Measurements from ENCODE around the gene EIF3F.

EIF3F gene

GRCh38 chr11:8019314-8020243 lies 32.4 kb downstream of the EIF3F start:
- FAIRE-seq (no peak), DNase-seq (ENCODE audit: low spot score) (no peak)

- no peak for DNase-seq (ENCODE audit: low spot score)
- no peak for FAIRE-seq
Observed at GRCh38 chr11:8020244-8020597, 33.1 kb downstream of the EIF3F start.

GRCh38 chr11:8021920-8022319 lies 34.8 kb downstream of the EIF3F start:
- DNase-seq (ENCODE audit: low spot score): no peak

GRCh38 chr11:8022876-8023275 lies 35.7 kb downstream of the EIF3F start:
- DNase-seq (ENCODE audit: low spot score) (no peak), FAIRE-seq (no peak)

More at GRCh38 chr11:8021920-8022319, 34.8 kb downstream of the EIF3F start:
- FAIRE-seq: no peak

- FAIRE-seq (no peak), DNase-seq (ENCODE audit: low spot score) (no peak)
Observed at GRCh38 chr11:8023831-8024555, 36.9 kb downstream of the EIF3F start.

- FAIRE-seq: no peak
- peak; percentile 69 for DNase-seq (ENCODE audit: low spot score)
Observed at GRCh38 chr11:8025123-8025522, 38.0 kb downstream of the EIF3F start.

- FAIRE-seq (peak; percentile 87), DNase-seq (ENCODE audit: low spot score) (peak; percentile 69)
Observed at GRCh38 chr11:8025816-8026215, 38.7 kb downstream of the EIF3F start.

GRCh38 chr11:8026982-8027381 lies 39.8 kb downstream of the EIF3F start:
- no peak for DNase-seq (ENCODE audit: low spot score)
- FAIRE-seq: no peak

GRCh38 chr11:8028766-8029165 lies 41.6 kb downstream of the EIF3F start:
- FAIRE-seq (no peak), DNase-seq (ENCODE audit: low spot score) (no peak)

- DNase-seq (ENCODE audit: low spot score) (no peak), FAIRE-seq (no peak)
Observed at GRCh38 chr11:8030526-8031247, 43.5 kb downstream of the EIF3F start.

- DNase-seq (ENCODE audit: low spot score) (no peak), FAIRE-seq (no peak)
Observed at GRCh38 chr11:8031248-8032115, 44.3 kb downstream of the EIF3F start.

- no peak for DNase-seq (ENCODE audit: low spot score)
- no peak for FAIRE-seq
Observed at GRCh38 chr11:8032122-8032521, 45.0 kb downstream of the EIF3F start.

- DNase-seq (ENCODE audit: low spot score) (no peak), FAIRE-seq (no peak)
Observed at GRCh38 chr11:8032576-8033304, 45.6 kb downstream of the EIF3F start.

GRCh38 chr11:8033305-8034105 lies 46.4 kb downstream of the EIF3F start:
- peak; percentile 61 for DNase-seq (ENCODE audit: low spot score)
- FAIRE-seq: no peak

- DNase-seq (ENCODE audit: low spot score) (no peak), FAIRE-seq (no peak)
Observed at GRCh38 chr11:8034106-8034585, 47.0 kb downstream of the EIF3F start.

- FAIRE-seq: no peak
- DNase-seq (ENCODE audit: low spot score): no peak
Observed at GRCh38 chr11:8034604-8035190, 47.6 kb downstream of the EIF3F start.

- DNase-seq (ENCODE audit: low spot score): no peak
- FAIRE-seq: no peak
Observed at GRCh38 chr11:8035200-8035855, 48.2 kb downstream of the EIF3F start.

Data from RCC 7860 (cell line).